GM19328 (cell line): ENCODE measurements around the gene GNB2.

ENCODE experiments used
- ATAC-seq: cut with Tn5 transposase; IDR thresholded peaks from one replicate; pipeline ENCODE4 v1.9.1; 2021; ENCODE audit warnings: mild to moderate bottlenecking, moderate library complexity; ENCODE audit not compliant: unreplicated experiment

GNB2 gene

DNA sequence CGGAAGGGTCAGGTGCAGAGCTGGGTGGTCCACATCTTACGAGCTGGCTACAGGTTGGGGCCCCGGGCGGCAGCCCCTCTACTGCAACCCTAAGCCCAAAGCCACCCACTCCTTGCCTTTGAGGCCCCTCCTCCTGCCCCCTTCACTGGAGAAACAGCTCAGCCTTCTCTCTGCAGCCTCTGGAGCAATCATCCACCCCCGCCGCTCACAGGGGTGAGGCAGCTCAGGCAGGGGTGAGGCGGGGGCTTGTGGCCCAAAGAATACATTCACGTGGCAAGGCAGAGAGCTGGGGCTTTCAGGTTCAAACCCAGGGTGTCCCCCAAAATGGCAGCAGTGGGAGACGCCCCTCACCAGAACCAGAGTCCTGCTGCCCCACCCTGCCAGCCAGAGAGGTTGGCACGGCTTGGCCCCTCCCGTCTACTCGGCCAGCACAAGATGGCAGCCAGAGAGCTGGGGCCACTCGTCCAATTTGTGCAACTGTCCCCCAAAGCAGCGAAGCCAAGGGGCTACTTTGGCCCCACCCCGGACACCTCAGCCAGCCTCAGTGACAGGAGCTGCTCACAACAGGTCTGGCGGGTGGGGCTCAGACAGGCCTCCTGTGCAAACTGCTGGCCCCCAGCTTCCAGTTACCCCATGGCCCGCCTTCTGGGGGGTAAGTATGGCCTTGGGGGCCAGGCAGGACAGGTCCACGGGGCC is 7.2 kb downstream of the GNB2 start:
- no peak for ATAC-seq

DNA sequence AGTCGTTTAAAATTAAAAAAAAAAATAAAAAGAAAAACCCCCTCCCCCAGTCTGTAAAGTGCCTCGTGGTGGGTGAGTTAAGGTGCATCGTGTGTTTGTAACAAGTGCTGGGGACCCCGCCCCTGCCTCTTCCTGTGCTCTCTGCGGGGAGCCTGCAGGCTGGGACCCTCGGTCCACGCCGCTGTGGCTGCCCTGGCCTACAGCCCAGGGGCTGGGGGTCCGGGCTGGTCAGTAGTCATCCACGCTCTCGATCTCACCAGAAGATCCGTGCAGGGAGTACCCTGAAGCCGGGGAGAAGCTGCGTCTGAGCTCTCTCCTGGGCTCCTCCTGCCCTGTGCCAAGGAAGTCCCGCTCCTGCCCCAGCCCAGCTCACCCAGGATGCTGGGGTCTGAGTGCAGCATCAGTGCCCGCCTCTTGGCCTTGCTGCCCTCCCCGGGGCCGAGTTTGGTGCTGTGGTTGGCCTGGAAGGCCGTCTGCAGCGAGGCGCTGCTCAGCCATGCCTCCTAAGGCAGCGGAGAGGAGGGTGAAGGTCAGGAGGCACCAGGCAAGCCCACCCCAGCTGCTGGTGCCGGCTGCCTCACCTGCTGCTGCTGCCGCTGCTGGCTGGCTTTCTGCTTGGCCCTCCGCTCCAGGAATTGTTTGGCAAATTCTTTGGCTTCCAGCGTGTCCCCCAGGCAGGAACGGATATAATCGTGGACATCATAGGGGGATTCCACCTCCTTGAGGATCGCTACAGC is 8.1 kb downstream of the GNB2 start:
- no peak for ATAC-seq

DNA sequence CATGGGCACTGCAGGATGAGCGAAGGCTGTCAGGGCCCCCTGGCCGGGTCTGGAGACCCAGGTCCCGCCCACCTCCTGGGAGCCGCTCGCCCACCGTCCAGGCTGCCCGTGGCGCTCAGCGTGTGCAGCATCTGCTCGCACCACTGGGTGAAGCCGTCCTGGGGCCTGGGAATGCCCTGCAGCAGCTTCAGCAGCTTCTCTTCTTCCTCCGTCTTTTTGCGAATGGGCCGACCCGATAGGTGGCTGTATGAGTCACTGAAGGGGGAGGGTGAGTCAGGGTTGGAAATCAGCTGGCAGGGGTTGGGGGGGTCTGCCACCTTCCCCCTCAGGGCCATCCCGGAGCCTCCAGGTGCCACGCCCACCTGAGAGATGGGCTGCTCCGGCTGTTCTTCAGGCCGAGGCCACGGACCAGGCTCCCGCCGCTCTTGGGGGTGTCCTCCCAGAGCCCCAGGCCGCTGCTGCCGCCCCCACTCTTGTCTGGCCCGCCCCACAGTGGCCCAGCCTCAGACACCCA is 8.7 kb downstream of the GNB2 start:
- no peak for ATAC-seq

DNA sequence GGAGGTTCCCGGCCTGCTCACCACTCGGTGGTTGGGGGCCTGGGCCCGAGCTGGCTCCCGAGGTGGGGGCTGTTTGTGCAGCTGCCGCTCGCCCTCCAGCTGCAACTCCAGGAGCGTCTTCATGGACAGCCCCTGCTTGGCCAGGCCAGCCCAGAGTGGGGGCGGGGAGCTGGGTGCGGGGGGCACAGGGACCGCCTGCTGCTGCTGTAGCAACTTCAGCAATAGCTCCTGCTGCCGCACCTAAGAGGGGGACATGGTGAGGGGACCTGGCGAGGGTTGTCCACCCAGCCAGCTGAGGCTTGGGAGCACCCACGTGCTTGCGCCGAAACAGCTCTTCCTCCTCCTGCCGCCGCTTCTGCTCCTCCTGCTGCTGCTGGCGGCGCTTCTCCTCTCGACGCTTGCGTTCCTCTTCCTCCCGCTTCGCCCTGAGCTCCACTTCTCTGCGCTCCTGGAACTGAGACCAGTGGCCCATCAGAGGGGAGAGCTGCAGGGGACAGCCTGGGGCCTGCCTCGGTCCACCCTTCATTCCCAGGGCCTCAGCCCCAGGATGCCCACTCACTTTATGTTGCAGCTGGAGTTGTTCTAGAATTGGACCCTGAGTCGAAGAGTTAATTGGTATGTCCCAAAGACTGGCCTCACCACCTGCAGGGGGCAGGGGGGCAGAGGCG is 9.6 kb downstream of the GNB2 start:
- no peak for ATAC-seq

DNA sequence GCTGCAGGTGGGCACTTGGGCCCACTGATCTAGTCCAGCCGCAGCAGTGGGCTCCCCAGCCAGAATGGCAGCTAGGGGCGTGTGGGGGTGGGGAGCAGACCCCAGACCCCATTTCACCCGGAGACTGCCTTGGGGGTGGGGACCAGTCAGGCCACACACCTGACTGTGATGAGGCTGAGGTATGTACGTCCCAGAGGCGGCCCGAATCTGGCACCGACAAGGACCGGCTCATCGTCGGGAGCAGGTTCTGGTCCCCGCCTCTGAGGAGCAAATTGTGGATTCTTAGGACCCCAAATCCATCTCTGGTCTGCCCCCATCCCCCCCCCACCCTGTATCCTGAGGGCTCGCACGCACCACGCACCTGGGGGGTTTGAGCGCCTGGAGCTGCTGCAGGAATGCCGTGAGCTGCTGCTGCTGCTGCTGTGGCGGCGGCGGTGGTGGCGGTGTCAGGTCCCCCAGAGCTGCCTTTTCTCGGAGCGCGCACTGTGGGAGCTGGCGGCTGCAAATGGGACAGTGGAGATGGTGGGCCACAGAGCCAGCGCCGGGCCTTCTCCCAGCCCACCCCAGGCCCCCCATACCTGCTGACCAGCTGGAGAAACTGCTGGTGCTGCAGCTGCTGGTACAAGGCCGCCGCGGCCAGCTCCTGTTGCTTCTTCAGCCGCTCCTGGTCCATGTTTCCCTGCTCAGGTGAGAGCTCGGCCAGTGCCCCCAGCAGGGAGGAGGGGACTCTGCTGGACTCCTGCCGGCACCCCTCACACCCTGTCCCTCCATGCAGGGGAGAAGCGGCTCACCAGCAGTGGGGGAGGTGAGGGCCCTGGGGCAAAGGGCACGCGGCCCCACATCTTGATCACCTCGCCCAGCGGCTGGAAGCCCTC is 10.4 kb downstream of the GNB2 start:
- ATAC-seq: no peak

DNA sequence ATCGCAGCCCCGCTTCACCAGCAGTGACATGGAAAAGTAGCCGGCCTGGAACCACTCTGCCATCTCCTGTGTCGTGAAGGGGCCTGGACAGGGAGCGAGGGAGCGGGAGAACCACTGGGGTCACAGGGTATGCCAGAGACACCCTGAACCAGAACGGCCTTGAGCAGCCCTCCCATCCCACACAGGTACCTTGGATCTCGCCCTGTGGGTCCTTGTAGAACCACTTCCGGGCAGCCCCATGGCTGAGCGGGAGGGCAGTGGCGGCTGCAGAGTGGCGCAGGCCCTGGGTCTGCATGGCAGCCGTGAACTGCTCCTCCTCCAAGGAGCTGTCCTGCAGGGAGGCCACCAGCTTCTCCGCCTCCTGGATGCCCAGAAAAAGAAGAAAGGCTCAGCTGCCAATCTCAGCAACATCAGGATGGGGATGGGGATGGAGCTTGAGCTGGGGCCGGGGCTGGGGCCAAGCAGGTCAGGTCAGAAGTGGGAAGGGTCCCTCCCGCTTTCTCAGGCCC is 11.0 kb downstream of the GNB2 start:
- ATAC-seq: no peak

DNA sequence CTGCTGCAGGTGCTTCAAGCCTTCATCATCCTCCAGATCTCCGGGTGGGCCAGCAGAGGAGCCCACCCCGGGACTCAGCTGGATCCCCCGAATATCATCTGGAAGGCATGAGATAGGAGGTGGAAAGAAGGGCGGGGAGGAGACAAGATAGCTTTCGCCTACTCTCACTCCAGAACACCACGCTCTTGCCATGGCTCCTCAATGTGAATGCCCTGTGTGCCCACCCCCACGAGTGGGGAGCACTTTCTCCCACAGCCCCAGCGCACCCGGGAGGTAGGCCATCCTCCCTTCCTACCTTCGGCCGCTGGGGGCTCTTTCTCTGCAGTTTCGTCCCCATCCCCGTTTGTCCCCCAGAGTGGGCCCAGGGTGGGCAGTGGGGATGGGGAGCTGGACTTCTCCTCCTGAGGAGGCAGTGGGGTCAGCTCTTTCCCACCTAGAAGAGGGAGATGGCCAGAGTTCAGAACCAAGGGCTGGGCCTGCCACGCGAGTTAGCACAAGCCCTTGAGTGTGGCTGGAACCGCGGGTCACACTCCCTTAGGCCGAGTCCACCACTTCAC is 11.6 kb downstream of the GNB2 start:
- ATAC-seq: no peak

DNA sequence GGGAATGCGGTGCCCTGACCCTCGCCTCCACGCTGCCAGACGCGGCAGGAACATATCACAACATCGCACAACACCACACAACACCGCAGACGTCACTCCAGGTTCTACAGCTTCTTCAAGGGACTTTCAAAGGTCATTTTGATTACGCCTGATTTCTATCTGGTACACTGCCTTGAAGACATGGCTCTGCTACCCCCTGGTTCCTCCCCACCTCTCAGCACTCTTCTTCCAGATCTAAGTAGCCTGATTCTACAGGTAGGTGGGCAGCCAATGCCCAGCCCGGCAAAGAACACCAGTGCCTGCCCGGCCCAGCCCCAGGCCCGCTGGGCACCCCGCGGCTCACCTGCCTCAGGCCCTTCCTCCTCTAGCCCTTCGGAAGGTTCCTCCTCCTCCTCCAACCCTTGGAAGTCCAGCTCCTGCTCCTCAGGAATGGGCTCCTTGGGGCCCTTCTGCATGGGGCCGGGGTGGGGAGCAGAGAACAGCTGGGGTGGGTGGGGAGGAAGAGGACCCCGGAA is 12.1 kb downstream of the GNB2 start:
- ATAC-seq: no peak

DNA sequence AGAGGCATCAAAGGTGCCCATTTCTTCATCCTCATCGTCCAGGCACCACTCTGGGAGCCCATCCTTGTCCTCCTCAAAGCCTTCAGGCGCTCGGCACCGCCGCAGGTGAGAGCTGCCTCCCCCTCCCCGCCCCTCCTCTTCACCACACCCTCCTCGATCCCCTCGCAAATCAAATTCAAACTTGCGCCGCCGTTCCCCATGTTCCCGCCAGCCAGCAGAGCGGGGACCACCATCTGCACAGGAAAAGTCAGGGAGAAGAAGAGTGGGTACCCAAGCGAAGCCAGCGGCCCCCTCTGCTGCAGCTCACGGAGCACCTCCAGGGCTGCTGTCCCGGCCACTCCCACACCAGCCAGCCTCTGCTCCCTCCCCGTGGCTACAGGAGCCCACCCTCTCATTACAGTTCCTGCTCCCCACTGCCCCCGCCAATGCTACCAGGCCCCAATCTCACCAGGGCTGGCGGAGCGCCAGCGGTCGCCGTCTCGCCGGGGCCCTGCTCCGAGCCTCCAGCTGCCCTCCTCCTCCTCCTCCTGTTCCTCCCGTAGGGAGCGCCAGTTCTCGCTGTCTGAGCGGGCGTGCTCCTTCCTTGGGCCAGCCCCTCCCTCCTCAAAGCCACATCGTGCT is 12.8 kb downstream of the GNB2 start:
- ATAC-seq: no peak

DNA sequence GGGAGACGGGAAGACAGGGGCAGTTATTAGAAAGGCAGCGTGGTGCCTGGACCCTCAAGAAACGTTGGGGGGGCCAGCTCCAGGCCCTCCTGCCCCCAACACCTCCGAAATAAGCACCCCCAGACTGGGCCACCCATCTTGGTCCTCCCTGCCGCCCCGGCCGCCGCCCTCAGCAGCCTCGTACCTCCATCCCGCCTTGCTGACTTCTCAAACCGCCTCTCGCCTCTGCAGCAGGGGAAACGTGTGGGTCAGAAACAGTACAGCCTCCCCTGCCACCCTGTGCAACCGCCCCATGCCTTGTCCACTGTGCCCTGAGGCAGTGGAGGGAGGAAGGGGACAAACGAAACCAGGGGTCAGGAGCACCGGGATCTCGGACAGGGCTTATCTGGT is 13.3 kb downstream of the GNB2 start:
- no peak for ATAC-seq

DNA sequence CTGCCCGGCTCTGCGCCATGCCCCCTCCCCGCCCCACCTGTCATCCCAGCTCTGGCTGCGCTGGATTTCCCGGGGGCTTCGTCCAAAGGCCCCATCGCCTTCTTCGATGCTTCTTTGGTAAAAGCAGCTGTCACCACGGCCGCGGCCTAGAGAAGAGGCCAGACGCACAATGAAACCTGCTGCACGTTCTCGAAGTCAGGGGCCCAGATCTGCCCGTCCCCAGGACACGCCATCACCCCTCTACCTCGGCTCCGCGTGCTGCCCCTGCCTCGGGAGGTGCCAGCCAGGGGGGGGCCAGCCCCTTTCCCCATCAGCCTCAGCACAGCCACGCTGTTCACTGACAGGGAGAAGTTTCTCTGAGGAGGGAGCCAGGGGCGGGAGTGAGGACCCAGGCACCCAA is 13.7 kb downstream of the GNB2 start:
- ATAC-seq: no peak

DNA sequence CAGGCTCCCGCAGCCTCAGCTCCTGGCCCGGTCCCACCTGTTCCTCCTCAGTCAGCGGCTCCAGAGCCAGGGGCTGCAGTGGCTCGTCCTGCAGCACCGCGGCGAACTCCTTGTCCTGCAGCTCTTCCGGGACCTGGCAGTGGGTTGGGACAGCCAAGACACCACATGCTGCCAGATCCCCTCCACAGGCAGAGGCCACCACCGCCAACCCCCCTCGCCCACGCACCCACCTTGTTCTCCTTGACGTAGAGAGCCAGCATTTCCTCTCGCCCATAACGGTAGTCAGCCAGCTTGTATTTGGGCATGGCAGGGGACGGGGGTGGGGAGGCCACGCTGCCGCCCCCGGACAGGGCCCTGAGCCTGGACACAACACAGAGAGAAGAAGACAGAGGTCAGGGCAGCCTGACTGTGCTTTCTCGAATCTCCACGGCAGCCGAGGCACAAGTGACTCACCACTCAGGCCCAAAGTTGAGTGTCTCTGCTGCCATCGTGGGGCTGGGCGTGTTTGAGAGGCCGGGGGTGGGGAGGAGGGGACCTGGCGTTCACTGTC is 14.3 kb downstream of the GNB2 start:
- ATAC-seq: no peak

DNA sequence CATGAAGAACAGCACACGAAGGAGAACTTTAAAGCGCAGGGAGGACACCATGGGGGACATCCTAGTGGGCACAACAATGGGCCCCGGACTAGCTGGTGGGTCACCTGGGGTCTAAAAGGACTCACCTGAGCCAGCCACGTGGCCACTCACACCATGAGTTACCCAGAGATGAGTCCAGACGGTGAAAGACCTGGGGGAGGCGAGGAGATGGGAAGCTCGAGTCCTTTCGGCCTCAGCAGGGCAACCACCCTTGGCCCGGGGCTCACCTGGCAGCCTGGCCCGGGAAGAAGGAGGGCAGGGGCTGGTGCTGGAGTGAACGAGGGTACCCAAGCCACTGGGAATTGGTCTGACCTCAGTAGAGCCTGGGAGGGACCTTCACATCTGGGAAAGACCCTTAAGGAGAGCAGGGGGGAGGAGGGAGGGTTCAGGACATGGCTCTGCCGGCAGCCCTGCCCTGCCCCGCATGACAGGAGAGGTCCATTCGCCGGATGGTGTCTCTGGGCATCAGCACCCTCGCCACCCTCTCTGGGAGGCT is 14.9 kb downstream of the GNB2 start:
- ATAC-seq: no peak

DNA sequence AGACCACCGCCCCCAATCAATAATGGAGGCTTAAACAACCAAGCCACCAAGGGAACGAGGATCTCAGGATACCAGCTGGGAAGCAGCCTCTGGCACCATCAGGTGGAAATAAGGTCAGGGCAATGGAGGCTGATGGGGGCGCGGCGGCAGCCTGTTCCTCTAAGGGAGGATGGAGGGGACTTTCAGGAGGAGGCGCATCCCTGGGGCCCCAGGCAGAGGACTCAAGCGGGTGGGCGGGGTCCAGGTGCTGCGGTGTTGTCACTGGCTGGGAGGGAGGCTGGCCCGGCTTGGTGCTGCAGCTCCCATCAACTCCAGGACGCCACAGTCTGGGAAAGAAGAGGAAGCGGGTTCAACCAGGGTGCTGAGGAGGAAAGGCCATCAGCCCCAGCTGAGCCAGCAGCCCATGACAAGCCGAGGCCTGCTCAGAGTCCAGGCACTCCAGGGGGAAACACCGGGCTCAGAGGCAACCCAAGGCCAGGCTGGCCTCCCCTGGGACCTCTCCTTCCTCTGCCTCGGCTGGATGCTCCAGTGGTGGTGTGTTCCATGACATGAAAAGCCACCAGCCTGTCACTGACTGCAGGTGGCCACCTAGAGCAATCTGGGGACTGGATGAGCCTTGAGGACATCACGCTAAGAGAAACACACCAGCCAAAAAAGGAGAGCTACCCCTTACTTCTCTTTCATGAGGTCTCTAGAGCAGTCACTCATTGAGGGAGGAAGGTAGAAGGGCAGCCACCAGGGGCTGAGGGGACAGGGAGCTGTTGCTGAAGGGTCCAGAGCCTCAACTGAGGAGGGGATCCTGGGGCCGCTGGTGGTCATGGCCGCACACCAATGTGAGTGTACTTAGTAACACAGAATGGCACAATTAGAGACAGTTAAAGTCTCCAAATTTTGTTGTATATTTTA is 15.9 kb downstream of the GNB2 start:
- no peak for ATAC-seq

DNA sequence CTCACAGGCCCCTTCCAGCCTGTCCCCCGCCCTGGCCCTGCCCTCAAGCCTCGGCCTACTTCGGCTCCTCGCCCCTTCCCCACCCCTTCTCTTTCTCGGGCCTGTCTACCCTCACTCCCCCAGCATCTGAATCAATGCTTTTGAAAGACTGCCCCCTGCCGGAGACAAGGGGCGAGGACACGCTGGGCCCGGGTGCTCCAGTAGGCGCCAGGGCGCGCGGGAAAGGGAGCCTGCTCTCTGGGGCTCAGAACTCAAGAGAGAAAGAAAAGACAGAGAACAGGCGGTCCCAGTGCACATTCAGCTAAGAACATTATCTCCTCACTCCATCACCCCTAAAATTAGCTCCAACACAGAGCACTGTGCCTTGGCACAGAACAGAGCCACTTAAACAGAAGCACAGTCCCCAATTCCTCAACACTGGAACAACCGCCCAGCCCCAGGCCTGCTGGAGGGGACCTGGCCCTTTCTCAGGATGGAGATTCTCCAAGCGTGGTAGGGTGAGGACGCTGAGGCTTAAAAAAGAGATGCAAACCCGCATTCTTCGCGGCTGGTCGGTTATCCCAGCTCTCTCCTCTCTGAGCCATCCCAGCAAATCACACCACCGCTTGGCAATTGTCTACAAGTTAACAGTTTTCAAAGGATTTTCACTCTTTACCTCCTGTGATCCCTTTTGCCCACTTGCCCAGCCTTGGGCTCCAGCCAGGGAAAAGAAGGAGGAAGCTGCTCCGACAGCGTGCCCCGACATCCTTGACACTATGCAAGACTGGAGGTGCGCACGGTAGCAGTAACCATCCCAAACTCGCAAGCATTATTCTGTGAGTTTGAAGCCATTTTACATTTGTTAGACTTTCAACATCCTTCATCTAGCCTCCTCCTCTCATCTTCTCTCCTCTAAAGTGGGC is 18.4 kb downstream of the GNB2 start:
- no peak for ATAC-seq

DNA sequence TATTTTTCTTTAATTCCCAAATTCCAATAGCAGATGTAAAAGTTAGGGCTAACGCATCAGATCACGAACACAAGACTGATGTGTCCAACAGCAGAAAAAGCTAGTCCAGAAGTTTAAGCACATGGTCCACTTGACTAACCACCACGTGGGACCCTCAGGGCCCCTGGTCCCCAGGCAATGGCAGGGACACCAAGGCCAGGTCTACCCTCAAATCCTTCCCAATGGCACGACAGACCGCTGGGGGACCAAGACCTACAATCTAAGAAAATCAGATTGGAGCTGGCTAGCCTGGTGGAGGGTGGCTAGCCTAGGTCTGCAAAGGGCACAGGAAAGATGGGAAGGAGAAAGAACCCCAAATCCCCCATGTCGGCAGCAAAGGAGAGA is 19.0 kb downstream of the GNB2 start:
- ATAC-seq: no peak
